Measurements from ENCODE around the gene C11orf24.
"Not testable (repeated sequence)": the region's sequence is repeated elsewhere in the genome, so short reads cannot be mapped to it uniquely, and the experiment has no call there.

Gene C11orf24

GRCh38 chr11:68251765-68252164 is 20.0 kb downstream of the C11orf24 start:
- no peak for DNase-seq (ENCODE audit: low spot score)

- not testable (repeated sequence) for DNase-seq (ENCODE audit: low spot score)
These were observed 26.9 kb downstream of the C11orf24 start for GRCh38 chr11:68244912-68245311.

GRCh38 chr11:68243847-68244246 is 27.9 kb downstream of the C11orf24 start:
- DNase-seq (ENCODE audit: low spot score) = not testable (repeated sequence)

GRCh38 chr11:68242616-68243015 is 29.2 kb downstream of the C11orf24 start:
- no peak for DNase-seq (ENCODE audit: low spot score)

GRCh38 chr11:68231621-68232020 is 40.2 kb downstream of the C11orf24 start:
- DNase-seq (ENCODE audit: low spot score) = no peak

GRCh38 chr11:68229601-68230000 is 42.2 kb downstream of the C11orf24 start:
- DNase-seq (ENCODE audit: low spot score) = no peak

GRCh38 chr11:68226421-68226820 is 45.4 kb downstream of the C11orf24 start:
- no peak for DNase-seq (ENCODE audit: low spot score)

GRCh38 chr11:68224606-68225005 is 47.2 kb downstream of the C11orf24 start:
- DNase-seq (ENCODE audit: low spot score) = no peak

GRCh38 chr11:68223275-68223674 is 48.5 kb downstream of the C11orf24 start:
- DNase-seq (ENCODE audit: low spot score) = no peak

GRCh38 chr11:68221406-68221805 is 50.4 kb downstream of the C11orf24 start:
- DNase-seq (ENCODE audit: low spot score) = no peak

- no peak for DNase-seq (ENCODE audit: low spot score)
These were observed 55.4 kb downstream of the C11orf24 start for GRCh38 chr11:68216171-68216938.

GRCh38 chr11:68215524-68216170 is 56.1 kb downstream of the C11orf24 start:
- no peak for DNase-seq (ENCODE audit: low spot score)

GRCh38 chr11:68215087-68215445 is 56.7 kb downstream of the C11orf24 start:
- DNase-seq (ENCODE audit: low spot score) = no peak

GRCh38 chr11:68214173-68215086 is 57.3 kb downstream of the C11orf24 start:
- DNase-seq (ENCODE audit: low spot score) = no peak

- peak; percentile 80 for DNase-seq (ENCODE audit: low spot score)
These were observed 58.1 kb downstream of the C11orf24 start for GRCh38 chr11:68213555-68214172.

- DNase-seq (ENCODE audit: low spot score) = peak; percentile 67
These were observed 58.6 kb downstream of the C11orf24 start, which contains the start of gene KMT5B for GRCh38 chr11:68213135-68213515. Gene KMT5B (minus strand): TSS chr11:68213296. CDS start chr11:68190076, 23,220 bp downstream.

GRCh38 chr11:68212421-68213134 is 59.2 kb downstream of the C11orf24 start:
- DNase-seq (ENCODE audit: low spot score) = peak; percentile 61

- DNase-seq (ENCODE audit: low spot score) = no peak
These were observed 60.2 kb downstream of the C11orf24 start for GRCh38 chr11:68211546-68211945.

Measured in CD4-positive, alpha-beta T cell treated with Interleukin-2 at 100 ng/mL for 4 hours (primary cell).